K562 (cell line): Measurements from ENCODE around the gene CCDC9B. TPM values are rescaled to one million over a fixed set of nuclear protein-coding genes. Genes with fewer than 3 reads are reported as not detected.

ENCODE experiments used
- ARID2 ChIP-seq: fragments of 450-650 bp; IDR thresholded peaks from 2 replicates; pipeline ENCODE4 v1.6.1; 2017; ENCODE audit warnings: antibody characterized with exemption, mild to moderate bottlenecking
- ATF1 ChIP-seq, 2 experiments: fragments of 450-650 bp in 1 of 2; IDR thresholded peaks; 2 replicates each; pipeline ENCODE4 v1.6.1; 2016; ENCODE audit warnings: missing compliant biosample characterization in 1 of 2, missing genetic modification characterization in 1 of 2
- BACH1 ChIP-seq: fragments of 200-800 bp; sonication (Bioruptor generic); IDR thresholded peaks from 2 replicates; pipeline ENCODE4 v1.6.1; 2016; ENCODE audit warnings: missing genetic modification characterization, missing compliant biosample characterization
- CTCF ChIP-seq, 3 experiments: IDR thresholded peaks in 2 of 3; conservative IDR thresholded peaks in 1 of 3; 2 replicates each; pipeline ENCODE4 v1.5.1; 2011 to 2012; ENCODE audit warnings: low read length in 3 of 3, mild to moderate bottlenecking in 3 of 3, control low read depth in 2 of 3, improper control_type of control experiment in 1 of 3, inconsistent platforms in 1 of 3, low read depth in 1 of 3, mixed read lengths in 1 of 3, moderate library complexity in 1 of 3; ENCODE audit not compliant: insufficient read depth in 2 of 3
- DDX20 ChIP-seq: fragments of 450-650 bp; IDR thresholded peaks from 2 replicates; pipeline ENCODE4 v1.6.1; 2016; ENCODE audit warnings: missing genetic modification characterization, low read depth, mild to moderate bottlenecking, missing compliant biosample characterization, moderate library complexity
- E2F4 ChIP-seq: sonication (generic); formaldehyde crosslinking; IDR thresholded peaks from 2 replicates; pipeline ENCODE4 v1.8.0; 2022; ENCODE audit warnings: mild to moderate bottlenecking, low read depth, missing genetic modification reagents
- HIVEP1 ChIP-seq: fragments of 250-450 bp; sonication (Bioruptor Pico); IDR thresholded peaks from 2 replicates; pipeline ENCODE4 v1.4.0; 2020; ENCODE audit warnings: mild to moderate bottlenecking
- HMG20B ChIP-seq: fragments of 250-450 bp; sonication (Bioruptor Pico); IDR thresholded peaks from 2 replicates; pipeline ENCODE4 v1.5.0; 2021; ENCODE audit warnings: mild to moderate bottlenecking
- L3MBTL2 ChIP-seq: fragments of 450-650 bp; IDR thresholded peaks from 2 replicates; pipeline ENCODE4 v1.6.1; 2016; ENCODE audit warnings: mild to moderate bottlenecking, moderate library complexity
- MECOM ChIP-seq: fragments of 250-450 bp; sonication (Bioruptor Pico); IDR thresholded peaks from 2 replicates; pipeline ENCODE4 v1.8.0; 2022; ENCODE audit warnings: inconsistent platforms
- MNT ChIP-seq, 2 experiments: fragments of 450-650 bp; conservative IDR thresholded peaks; 2 replicates each; pipeline ENCODE4 v1.6.1; 2017; ENCODE audit warnings: mild to moderate bottlenecking in 2 of 2, moderate library complexity in 2 of 2
- NCOA1 ChIP-seq: fragments of 450-650 bp; IDR thresholded peaks from 2 replicates; pipeline ENCODE4 v1.6.1; 2016; ENCODE audit warnings: low read depth
- RAD21 ChIP-seq, 2 experiments: fragments of 250-450 bp in 1 of 2; fragments of 450-650 bp in 1 of 2; sonication (Bioruptor Pico) in 1 of 2; formaldehyde crosslinking in 1 of 2; IDR thresholded peaks in 1 of 2; conservative IDR thresholded peaks in 1 of 2; 2 replicates each; pipeline versions ENCODE4 v1.4.0 to v1.8.0; 2020 to 2022; ENCODE audit warnings: mild to moderate bottlenecking in 2 of 2, moderate library complexity in 1 of 2
- SMC3 ChIP-seq: conservative IDR thresholded peaks from 2 replicates; pipeline ENCODE4 v1.6.1; 2011; ENCODE audit warnings: low read depth, low read length, improper control_type of control experiment; ENCODE audit not compliant: insufficient read depth
- TCF7L2 ChIP-seq: fragments of 150-350 bp; IDR thresholded peaks from 2 replicates; pipeline ENCODE4 v1.6.1; 2016; ENCODE audit warnings: low read depth, mild to moderate bottlenecking, low read length, moderate library complexity
- ZNF384 ChIP-seq: IDR thresholded peaks from 2 replicates; pipeline ENCODE4 v1.6.1; 2012; ENCODE audit warnings: low read depth, low read length, improper control_type of control experiment
- ZNF609 ChIP-seq: sonication (generic); formaldehyde crosslinking; IDR thresholded peaks from 2 replicates; pipeline ENCODE4 v1.8.1; 2023; ENCODE audit warnings: missing genetic modification reagents, mild to moderate bottlenecking, borderline replicate concordance
- ZNF75A ChIP-seq: fragments of 450-650 bp; formaldehyde crosslinking; IDR thresholded peaks from 2 replicates; pipeline ENCODE4 v1.4.0; 2020; ENCODE audit warnings: mild to moderate bottlenecking
- polyA plus RNA-seq, 8 experiments: library from polyadenylated mRNA; depleted of rRNA in 4 of 8; stranded (reverse) in 5 of 8; unstranded in 3 of 8; fragments of >200 nt; fragmentation: Nextera tagmentation in 2 of 8; fragmentation: Illumina TruSeq in 1 of 8; extraction: Ambion mirVana in 2 of 8; extraction: Trizol in 1 of 8; gene quantifications; 2 replicates each; pipeline versions ENCODE4 v1.2.1 to v1.2.3, GENCODE V29; 2011 to 2014; ENCODE audit warnings: inconsistent platforms in 1 of 8, missing spikeins in 1 of 8
- total RNA-seq, 7 experiments: library from RNA; depleted of rRNA in 6 of 7; stranded (reverse); fragments of >200 nt in 6 of 7; fragmentation: Illumina TruSeq in 2 of 7; extraction: Trizol in 2 of 7; gene quantifications; 2 replicates each; pipeline versions ENCODE4 v1.2.1 to v1.2.3, GENCODE V29; 2011 to 2021; ENCODE audit warnings: low replicate concordance in 1 of 7

Gene CCDC9B
- total and polyA plus RNA-seq, 9 of the 15 experiments (the other 6 are each of a cell fraction or from before 2014, with no cell fraction given) = 0.01 to 0.47 (median 0.15) TPM; not detected in 1

- TF ChIP-seq MNT (conservative IDR thresholded peaks at IDR 0.05) (peak in 1 of 2 experiments; percentile 56; a peak in 1 of 4 replicates), HIVEP1 (CRISPR knock-in tag) (no peak), SMC3 (no peak; the same call in 1 of the 2 replicates), RAD21 (CRISPR knock-in tag; conservative IDR thresholded peaks at IDR 0.05 in 1 of 2, IDR thresholded peaks at IDR 0.05 in 1 of 2) (peak; percentile 43 to 51), L3MBTL2 (peak; percentile 94), HMG20B (CRISPR knock-in tag) (no peak), ZNF609 (CRISPR knock-in tag) (no peak), MECOM (no peak), ARID2 (no peak), DDX20 (tag) (no peak), ZNF75A (no peak), NCOA1 (no peak), ATF1 (CRISPR knock-in tag; IDR thresholded peaks at IDR 0.05) (no peak), ATF1 (tag; IDR thresholded peaks at IDR 0.05) (peak; percentile 45; the same call in 1 of the 2 replicates), E2F4 (CRISPR knock-in tag) (no peak), ZNF384 (no peak), TCF7L2 (no peak), BACH1 (tag) (no peak), CTCF (IDR thresholded peaks at IDR 0.05 in 2 of 3, conservative IDR thresholded peaks at IDR 0.05 in 1 of 3; ENCODE audit: insufficient read depth in 2 of 3, low read depth in 1 of 3, low read length in 3 of 3) (peak; percentile 53 to 68 (median 55); a peak in 5 of 6 replicates)
These were observed 58.4 kb downstream of the CCDC9B start (continued) for GRCh38 chr15:40282147-40282868.
